ENCODE measurements around the gene CCDC102A. TPM values are rescaled to one million over a fixed set of nuclear protein-coding genes. Genes with fewer than 3 reads are reported as not detected.
A peak's percentile ranks its signal among the peaks of the same experiment; 100 is the strongest.

CCDC102A gene
- polyA plus RNA-seq, 2 of the 4 experiments (the other 2 are of a cell fraction) = 8.0 to 8.3 TPM

- CTCF ChIA-PET = interaction anchor here (1.1 to 22.0 kb wide), 3 partner anchors 8 to 18 kb away, joined by 5 to 194 read pairs (median 6); no protein-coding TSS in a partner anchor
- H3K4me1 ChIP-seq = peaks cover 5% of the 10 kb centered on the region; the same call in 1 of the 3 replicates
- 72% methylated on average over 6 of the region's 6 CpGs for WGBS (ENCODE audit: missing lambda C conversion rate)
Measured at GRCh38 chr16:57504001-57504400, 32.4 kb downstream of the CCDC102A start.

GRCh38 chr16:57503366-57503765 is 33.0 kb downstream of the CCDC102A start:
- CTCF ChIA-PET = interaction anchor here (1.1 to 22.0 kb wide), 3 partner anchors 9 to 18 kb away, joined by 5 to 194 read pairs (median 6); no protein-coding TSS in a partner anchor
- Histone ChIP-seq H3K27ac (no peak overlapping the region), H3K9me3 (no peaks in the 10 kb centered on the region), H3K4me2 (no peak overlapping the region), H3K4me3 (no peak overlapping the region), H3K4me1 (peaks cover 5% of the 10 kb centered on the region; the same call in 1 of the 3 replicates)
- ATAC-seq (no peak; a peak in 1 of 6 replicates), DNase-seq (ENCODE audit: low read depth in 1 of 2, low spot score in 1 of 2) (no peak), FAIRE-seq (no peak)
- 87% methylated on average over 15 of the region's 15 CpGs for whole genome bisulfite sequencing (ENCODE audit: missing lambda C conversion rate)
- POLR2A ChIA-PET = no interaction called here
- TF ChIP-seq RAD21 (conservative IDR thresholded peaks at IDR 0.05 in 1 of 2, IDR thresholded peaks at IDR 0.05 in 1 of 2) (no peak), FOSL2 (IDR thresholded peaks at IDR 0.05) (no peak), FOSL2 (CRISPR knock-in tag; IDR thresholded peaks at IDR 0.05) (no peak), MYC (IDR thresholded peaks at IDR 0.05; ENCODE audit: borderline replicate concordance, low read length) (no peak)

More at GRCh38 chr16:57504001-57504400, 32.4 kb downstream of the CCDC102A start:
- ATAC-seq (no peak), DNase-seq (ENCODE audit: low read depth in 1 of 2, low spot score in 1 of 2) (no peak), FAIRE-seq (no peak)
- H3K4me2 ChIP-seq = no peak overlapping the region
- H3K27ac ChIP-seq = 0 out of 6 replicates have a peak overlapping the region, but pooled peaks of 1 of the 2 experiments have one; percentile 14
- POLR2A ChIA-PET = no interaction called here
- no peak overlapping the region for H3K4me3 ChIP-seq
- TF ChIP-seq RAD21 (conservative IDR thresholded peaks at IDR 0.05 in 1 of 2, IDR thresholded peaks at IDR 0.05 in 1 of 2) (no peak), FOXS1 (CRISPR knock-in tag; IDR thresholded peaks at IDR 0.05) (no peak), KDM1A (IDR thresholded peaks at IDR 0.05; ENCODE audit: low read depth) (no peak), SREBF2 (IDR thresholded peaks at IDR 0.05) (no peak), CBX2 (IDR thresholded peaks at IDR 0.05; ENCODE audit: borderline replicate concordance, low read depth) (no peak), NFE2L2 (conservative IDR thresholded peaks at IDR 0.05; ENCODE audit: low read length) (no peak), ZFP36 (IDR thresholded peaks at IDR 0.05; ENCODE audit: borderline replicate concordance, partially characterized antibody) (no peak), NR3C1 (IDR thresholded peaks at IDR 0.05) (no peak)
- TF ChIP-seq, protein P1, sequence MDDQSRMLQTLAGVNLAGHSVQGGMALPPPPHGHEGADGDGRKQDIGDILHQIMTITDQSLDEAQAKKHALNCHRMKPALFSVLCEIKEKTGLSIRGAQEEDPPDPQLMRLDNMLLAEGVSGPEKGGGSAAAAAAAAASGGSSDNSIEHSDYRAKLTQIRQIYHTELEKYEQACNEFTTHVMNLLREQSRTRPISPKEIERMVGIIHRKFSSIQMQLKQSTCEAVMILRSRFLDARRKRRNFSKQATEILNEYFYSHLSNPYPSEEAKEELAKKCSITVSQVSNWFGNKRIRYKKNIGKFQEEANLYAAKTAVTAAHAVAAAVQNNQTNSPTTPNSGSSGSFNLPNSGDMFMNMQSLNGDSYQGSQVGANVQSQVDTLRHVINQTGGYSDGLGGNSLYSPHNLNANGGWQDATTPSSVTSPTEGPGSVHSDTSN (IDR thresholded peaks at IDR 0.05) = no peak
- TF ChIP-seq, protein P2, sequence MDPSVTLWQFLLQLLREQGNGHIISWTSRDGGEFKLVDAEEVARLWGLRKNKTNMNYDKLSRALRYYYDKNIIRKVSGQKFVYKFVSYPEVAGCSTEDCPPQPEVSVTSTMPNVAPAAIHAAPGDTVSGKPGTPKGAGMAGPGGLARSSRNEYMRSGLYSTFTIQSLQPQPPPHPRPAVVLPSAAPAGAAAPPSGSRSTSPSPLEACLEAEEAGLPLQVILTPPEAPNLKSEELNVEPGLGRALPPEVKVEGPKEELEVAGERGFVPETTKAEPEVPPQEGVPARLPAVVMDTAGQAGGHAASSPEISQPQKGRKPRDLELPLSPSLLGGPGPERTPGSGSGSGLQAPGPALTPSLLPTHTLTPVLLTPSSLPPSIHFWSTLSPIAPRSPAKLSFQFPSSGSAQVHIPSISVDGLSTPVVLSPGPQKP (IDR thresholded peaks at IDR 0.05; ENCODE audit: low read depth, low read length) = no peak
- TF ChIP-seq, protein P3, sequence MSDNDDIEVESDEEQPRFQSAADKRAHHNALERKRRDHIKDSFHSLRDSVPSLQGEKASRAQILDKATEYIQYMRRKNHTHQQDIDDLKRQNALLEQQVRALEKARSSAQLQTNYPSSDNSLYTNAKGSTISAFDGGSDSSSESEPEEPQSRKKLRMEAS (IDR thresholded peaks at IDR 0.05) = no peak
- no peaks in the 10 kb centered on the region for H3K9me3 ChIP-seq

- CTCF ChIA-PET = interaction anchor here (0.9 to 22.0 kb wide), 4 partner anchors 15 to 84 kb away, joined by 3 to 194 read pairs (median 8); partner anchors contain the start of genes DOK4 and POLR2C
- no peak for FAIRE-seq
Measured at GRCh38 chr16:57502048-57502775, 34.2 kb downstream of the CCDC102A start.

More at GRCh38 chr16:57502048-57502775, 34.2 kb downstream of the CCDC102A start:
- no peak for ATAC-seq
- POLR2A ChIA-PET = interaction anchor here (0.9 kb wide), 1 partner anchor 14 kb away, joined by 5 read pairs; no protein-coding TSS in a partner anchor
- no peak overlapping the region for H3K4me3 ChIP-seq
- no peaks in the 10 kb centered on the region for H3K9me3 ChIP-seq
- no peak for DNase-seq (ENCODE audit: low read depth in 1 of 2, low spot score in 1 of 2)
- H3K27ac ChIP-seq = 0 out of 6 replicates have a peak overlapping the region, but pooled peaks of 1 of the 2 experiments have one; percentile 28
- peaks cover 5% of the 10 kb centered on the region; the same call in 1 of the 3 replicates for H3K4me1 ChIP-seq
- H3K4me2 ChIP-seq = peak overlapping the region; percentile 1; the same call in 1 of the 3 replicates
- TF ChIP-seq RNF2 (IDR thresholded peaks at IDR 0.05; ENCODE audit: borderline replicate concordance, low read depth) (no peak), HOXB5 (CRISPR knock-in tag; IDR thresholded peaks at IDR 0.05) (no peak), RARB (CRISPR knock-in tag; IDR thresholded peaks at IDR 0.05) (no peak), NR3C1 (IDR thresholded peaks at IDR 0.05) (no peak), ZFP36 (IDR thresholded peaks at IDR 0.05; ENCODE audit: borderline replicate concordance, partially characterized antibody) (no peak), PHF8 (IDR thresholded peaks at IDR 0.05; ENCODE audit: borderline replicate concordance, low read depth) (no peak), HDAC2 (IDR thresholded peaks at IDR 0.05) (no peak), RCOR1 (IDR thresholded peaks at IDR 0.05; ENCODE audit: low read depth, low read length) (no peak), ZNF302 (CRISPR knock-in tag; IDR thresholded peaks at IDR 0.05) (no peak), POLR2A (IDR thresholded peaks at IDR 0.05; ENCODE audit: low read length) (no peak), EHMT2 (IDR thresholded peaks at IDR 0.05; ENCODE audit: low read depth) (no peak), CTCF (IDR thresholded peaks at IDR 0.05) (no peak), JUNB (IDR thresholded peaks at IDR 0.05) (no peak)
- TF ChIP-seq, protein P4, sequence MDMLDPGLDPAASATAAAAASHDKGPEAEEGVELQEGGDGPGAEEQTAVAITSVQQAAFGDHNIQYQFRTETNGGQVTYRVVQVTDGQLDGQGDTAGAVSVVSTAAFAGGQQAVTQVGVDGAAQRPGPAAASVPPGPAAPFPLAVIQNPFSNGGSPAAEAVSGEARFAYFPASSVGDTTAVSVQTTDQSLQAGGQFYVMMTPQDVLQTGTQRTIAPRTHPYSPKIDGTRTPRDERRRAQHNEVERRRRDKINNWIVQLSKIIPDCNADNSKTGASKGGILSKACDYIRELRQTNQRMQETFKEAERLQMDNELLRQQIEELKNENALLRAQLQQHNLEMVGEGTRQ (IDR thresholded peaks at IDR 0.05) = no peak
- WGBS (ENCODE audit: missing lambda C conversion rate) = 57% methylated on average over 12 of the region's 12 CpGs

All from A549 (cell line).